Liver (tissue), 9 donors: ENCODE data around the gene GADL1. TPM values are rescaled to one million over a fixed set of nuclear protein-coding genes. Genes with fewer than 3 reads are reported as not detected.

Experiments used
- DNase-seq: peaks from one replicate; pipeline ENCODE4 v3.0.0-alpha.2; 2017; ENCODE audit warnings: low spot score
- H3K27ac ChIP-seq, 2 donors: one replicate each; pipeline ENCODE4 v1.7.0; 2013; ENCODE audit warnings: inconsistent platforms in 2 of 2, low read length in 2 of 2, control low read depth in 1 of 2, low read depth in 1 of 2, mild to moderate bottlenecking in 1 of 2
- H3K27me3 ChIP-seq, 4 donors: one replicate each; pipeline versions ENCODE4 v1.6.1 to v1.7.0; 2013; ENCODE audit warnings: low read length in 3 of 4, inconsistent platforms in 1 of 4, mild to moderate bottlenecking in 1 of 4, moderate library complexity in 1 of 4; ENCODE audit not compliant: control insufficient read depth in 4 of 4, insufficient read depth in 4 of 4
- H3K36me3 ChIP-seq, 4 donors: one replicate each; pipeline versions ENCODE4 v1.6.1 to v1.7.0; 2013; ENCODE audit warnings: low read length in 3 of 4, mild to moderate bottlenecking in 3 of 4, low read depth in 1 of 4, moderate library complexity in 1 of 4; ENCODE audit not compliant: control insufficient read depth in 4 of 4, insufficient read depth in 3 of 4
- H3K4me1 ChIP-seq, 4 donors: one replicate each; pipeline versions ENCODE4 v1.6.1 to v1.7.0; 2013; ENCODE audit warnings: low read length in 3 of 4, mild to moderate bottlenecking in 3 of 4, moderate library complexity in 1 of 4; ENCODE audit not compliant: control insufficient read depth in 4 of 4, insufficient read depth in 4 of 4
- H3K4me3 ChIP-seq, 3 donors: one replicate each; pipeline versions ENCODE4 v1.6.1 to v1.7.0; 2013; ENCODE audit warnings: low read length in 3 of 3, control low read depth in 1 of 3, low read depth in 1 of 3, mild to moderate bottlenecking in 1 of 3
- H3K9ac ChIP-seq, 2 donors: one replicate each; pipeline ENCODE4 v1.7.0; 2013; ENCODE audit warnings: low read length in 2 of 2, mild to moderate bottlenecking in 2 of 2, moderate library complexity in 2 of 2, control low read depth in 1 of 2, low read depth in 1 of 2
- H3K9me3 ChIP-seq, 4 donors: one replicate each; pipeline versions ENCODE4 v1.6.1 to v1.7.0; 2013; ENCODE audit warnings: low read length in 3 of 4; ENCODE audit not compliant: control insufficient read depth in 4 of 4
- EGR1 ChIP-seq, 2 donors: IDR thresholded peaks; 2 replicates each; pipeline ENCODE4 v1.6.1; 2016 to 2018; ENCODE audit warnings: antibody characterized with exemption in 2 of 2, low read depth in 2 of 2
- FOXA1 ChIP-seq: IDR thresholded peaks from 2 replicates; pipeline ENCODE4 v1.6.1; 2016; ENCODE audit warnings: antibody characterized with exemption
- GABPA ChIP-seq, 2 donors: IDR thresholded peaks in 1 of 2; conservative IDR thresholded peaks in 1 of 2; 2 replicates each; pipeline ENCODE4 v1.6.1; 2016; ENCODE audit warnings: antibody characterized with exemption in 2 of 2, mild to moderate bottlenecking in 1 of 2, moderate library complexity in 1 of 2
- HNF4A ChIP-seq, 2 donors: conservative IDR thresholded peaks; 2 replicates each; pipeline ENCODE4 v1.6.1; 2016; ENCODE audit warnings: antibody characterized with exemption in 2 of 2, mild to moderate bottlenecking in 2 of 2
- HNF4G ChIP-seq: IDR thresholded peaks from 2 replicates; pipeline ENCODE4 v1.6.1; 2016; ENCODE audit warnings: antibody characterized with exemption
- JUND ChIP-seq, 2 donors: IDR thresholded peaks; 2 replicates each; pipeline ENCODE4 v1.6.1; 2016; ENCODE audit warnings: antibody characterized with exemption in 2 of 2
- MAX ChIP-seq: IDR thresholded peaks from 2 replicates; pipeline ENCODE4 v1.6.1; 2016; ENCODE audit warnings: antibody characterized with exemption
- REST ChIP-seq: IDR thresholded peaks from 2 replicates; pipeline ENCODE4 v1.6.1; 2016; ENCODE audit warnings: antibody characterized with exemption, mild to moderate bottlenecking
- RXRA ChIP-seq, 2 donors: IDR thresholded peaks; 2 replicates each; pipeline ENCODE4 v1.6.1; 2017 to 2018; ENCODE audit warnings: antibody characterized with exemption in 2 of 2, mild to moderate bottlenecking in 1 of 2
- SP1 ChIP-seq: IDR thresholded peaks from 2 replicates; pipeline ENCODE4 v1.6.1; 2018; ENCODE audit warnings: antibody characterized with exemption, mild to moderate bottlenecking
- TAF1 ChIP-seq: conservative IDR thresholded peaks from 2 replicates; pipeline ENCODE4 v1.6.1; 2016; ENCODE audit warnings: antibody characterized with exemption, mild to moderate bottlenecking
- YY1 ChIP-seq: IDR thresholded peaks from 2 replicates; pipeline ENCODE4 v1.6.1; 2016; ENCODE audit warnings: antibody characterized with exemption, mild to moderate bottlenecking
- WGBS: extraction: QIAGEN DNeasy Blood & Tissue Kit; methylation state at CpG from one replicate; pipeline ENCODE4 v1.1.7; 2013; 5-methylcytosine and 5-hydroxymethylcytosine counted together
- polyA plus RNA-seq, 2 donors: library from polyadenylated mRNA; stranded (reverse) in 1 of 2; unstranded in 1 of 2; fragments of 200-250 nt in 1 of 2; fragments of >200 nt in 1 of 2; fragmentation: Nextera tagmentation in 1 of 2; extraction: Ambion mirVana in 1 of 2; gene quantifications; one replicate each; pipeline versions ENCODE4 v1.2.1 to v1.2.3, GENCODE V29; 2013 to 2015
- total RNA-seq, 2 donors: library from RNA; depleted of rRNA; stranded (reverse); fragments of >200 nt; gene quantifications; one replicate each; pipeline ENCODE4 v1.2.3, GENCODE V29; 2014
- TF ChIP-seq, protein P1 (sequence below): IDR thresholded peaks from 2 replicates; pipeline ENCODE4 v1.6.1; 2016; ENCODE audit warnings: antibody characterized with exemption
- TF ChIP-seq, protein P2 (sequence below): IDR thresholded peaks from 2 replicates; pipeline ENCODE4 v1.6.1; 2016; ENCODE audit warnings: antibody characterized with exemption
- TF ChIP-seq, protein P3 (sequence below): fragments of 150-350 bp; IDR thresholded peaks from 2 replicates; pipeline ENCODE4 v1.5.1; 2017; ENCODE audit warnings: improper control_type of control experiment, low read depth, low read length; ENCODE audit not compliant: missing input control
- donor health status: healthy.
- donor health status: healthy.
- donor health status: healthy.
- donor health status: healthy.
- donor health status: healthy.

GADL1 gene
- total and polyA plus RNA-seq, 4 donors = not detected

DNA sequence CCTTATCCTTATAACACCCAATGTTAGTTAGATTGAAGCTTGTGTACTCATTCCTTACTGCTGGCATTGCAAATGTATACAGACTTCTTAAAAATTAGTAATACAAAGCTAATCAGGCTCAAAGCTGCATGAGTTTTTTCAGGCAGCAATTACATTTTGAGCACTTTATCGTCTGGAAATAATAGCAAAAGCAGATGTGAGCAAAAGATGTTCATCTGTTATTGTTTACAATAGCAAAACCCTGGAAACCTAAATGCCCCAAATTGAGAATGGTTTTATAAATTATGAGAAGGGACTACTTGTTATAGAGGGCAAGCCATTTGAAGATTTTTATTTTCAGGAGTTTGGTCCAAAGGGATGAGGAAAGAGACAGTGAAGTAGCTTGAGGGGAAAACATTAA lies 126.4 kb downstream of the GADL1 start:
- no peak for DNase-seq
- no peak overlapping the region for H3K9ac ChIP-seq
- TF ChIP-seq YY1 = no peak
- TF ChIP-seq HNF4G = no peak
- TF ChIP-seq HNF4A (conservative IDR thresholded peaks at IDR 0.05) = no peak
- no peak for TF ChIP-seq RXRA (IDR thresholded peaks at IDR 0.05)
- TF ChIP-seq EGR1 (IDR thresholded peaks at IDR 0.05; ENCODE audit: low read depth in 2 of 2) = no peak
- TF ChIP-seq REST = no peak
- TF ChIP-seq, protein P1, sequence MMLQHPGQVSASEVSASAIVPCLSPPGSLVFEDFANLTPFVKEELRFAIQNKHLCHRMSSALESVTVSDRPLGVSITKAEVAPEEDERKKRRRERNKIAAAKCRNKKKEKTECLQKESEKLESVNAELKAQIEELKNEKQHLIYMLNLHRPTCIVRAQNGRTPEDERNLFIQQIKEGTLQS = no peak
- TF ChIP-seq, protein P2, sequence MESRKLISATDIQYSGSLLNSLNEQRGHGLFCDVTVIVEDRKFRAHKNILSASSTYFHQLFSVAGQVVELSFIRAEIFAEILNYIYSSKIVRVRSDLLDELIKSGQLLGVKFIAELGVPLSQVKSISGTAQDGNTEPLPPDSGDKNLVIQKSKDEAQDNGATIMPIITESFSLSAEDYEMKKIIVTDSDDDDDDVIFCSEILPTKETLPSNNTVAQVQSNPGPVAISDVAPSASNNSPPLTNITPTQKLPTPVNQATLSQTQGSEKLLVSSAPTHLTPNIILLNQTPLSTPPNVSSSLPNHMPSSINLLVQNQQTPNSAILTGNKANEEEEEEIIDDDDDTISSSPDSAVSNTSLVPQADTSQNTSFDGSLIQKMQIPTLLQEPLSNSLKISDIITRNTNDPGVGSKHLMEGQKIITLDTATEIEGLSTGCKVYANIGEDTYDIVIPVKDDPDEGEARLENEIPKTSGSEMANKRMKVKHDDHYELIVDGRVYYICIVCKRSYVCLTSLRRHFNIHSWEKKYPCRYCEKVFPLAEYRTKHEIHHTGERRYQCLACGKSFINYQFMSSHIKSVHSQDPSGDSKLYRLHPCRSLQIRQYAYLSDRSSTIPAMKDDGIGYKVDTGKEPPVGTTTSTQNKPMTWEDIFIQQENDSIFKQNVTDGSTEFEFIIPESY = no peak
- WGBS = 51% methylated on average over 1 of the region's 1 CpG
- H3K27me3 ChIP-seq = no peaks in the 10 kb centered on the region
- H3K36me3 ChIP-seq = no peaks in the 10 kb centered on the region
- no peaks in the 10 kb centered on the region for H3K4me1 ChIP-seq
- H3K27ac ChIP-seq = no peak overlapping the region
- H3K9me3 ChIP-seq = no peaks in the 10 kb centered on the region
- no peak overlapping the region for H3K4me3 ChIP-seq

GRCh38 chr3:30766522-30766921 lies 127.9 kb downstream of the GADL1 start:
- DNase-seq = no peak
- no peaks in the 10 kb centered on the region for H3K9me3 ChIP-seq
- H3K4me1 ChIP-seq = peaks cover 0 to 7% (median 4%) of the 10 kb centered on the region in 4 donors
- no peaks in the 10 kb centered on the region for H3K36me3 ChIP-seq
- H3K4me3 ChIP-seq = no peak overlapping the region
- no peaks in the 10 kb centered on the region for H3K27me3 ChIP-seq
- no peak overlapping the region for H3K9ac ChIP-seq
- no peak for TF ChIP-seq HNF4G
- TF ChIP-seq MAX = no peak
- TF ChIP-seq RXRA (IDR thresholded peaks at IDR 0.05) = no peak
- no peak for TF ChIP-seq SP1
- no peak for TF ChIP-seq GABPA (IDR thresholded peaks at IDR 0.05 in 1 of 2, conservative IDR thresholded peaks at IDR 0.05 in 1 of 2)
- no peak for TF ChIP-seq EGR1 (IDR thresholded peaks at IDR 0.05; ENCODE audit: low read depth in 2 of 2)
- no peak for TF ChIP-seq TAF1
- TF ChIP-seq REST = no peak
- TF ChIP-seq, protein P3, sequence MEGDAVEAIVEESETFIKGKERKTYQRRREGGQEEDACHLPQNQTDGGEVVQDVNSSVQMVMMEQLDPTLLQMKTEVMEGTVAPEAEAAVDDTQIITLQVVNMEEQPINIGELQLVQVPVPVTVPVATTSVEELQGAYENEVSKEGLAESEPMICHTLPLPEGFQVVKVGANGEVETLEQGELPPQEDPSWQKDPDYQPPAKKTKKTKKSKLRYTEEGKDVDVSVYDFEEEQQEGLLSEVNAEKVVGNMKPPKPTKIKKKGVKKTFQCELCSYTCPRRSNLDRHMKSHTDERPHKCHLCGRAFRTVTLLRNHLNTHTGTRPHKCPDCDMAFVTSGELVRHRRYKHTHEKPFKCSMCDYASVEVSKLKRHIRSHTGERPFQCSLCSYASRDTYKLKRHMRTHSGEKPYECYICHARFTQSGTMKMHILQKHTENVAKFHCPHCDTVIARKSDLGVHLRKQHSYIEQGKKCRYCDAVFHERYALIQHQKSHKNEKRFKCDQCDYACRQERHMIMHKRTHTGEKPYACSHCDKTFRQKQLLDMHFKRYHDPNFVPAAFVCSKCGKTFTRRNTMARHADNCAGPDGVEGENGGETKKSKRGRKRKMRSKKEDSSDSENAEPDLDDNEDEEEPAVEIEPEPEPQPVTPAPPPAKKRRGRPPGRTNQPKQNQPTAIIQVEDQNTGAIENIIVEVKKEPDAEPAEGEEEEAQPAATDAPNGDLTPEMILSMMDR = no peak
- TF ChIP-seq FOXA1 = no peak
- TF ChIP-seq JUND (IDR thresholded peaks at IDR 0.05) = no peak
- H3K27ac ChIP-seq = no peak overlapping the region
